ENCODE results near the gene OR8J1.
"Not testable (repeated sequence)": the region's sequence is repeated elsewhere in the genome, so short reads cannot be mapped to it uniquely, and the experiment has no call there.

OR8J1 gene

GRCh38 chr11:56401858-56402461, 47.9 kb downstream of the OR8J1 start:
- not testable (repeated sequence) for H3K27me3 ChIP-seq (replicated peaks; ENCODE audit: control insufficient read depth, insufficient read depth, low read length); H3K4me1 ChIP-seq (ENCODE audit: control insufficient read depth, insufficient read depth, low read length); DNase-seq (ENCODE audit: low read depth); H3K9ac ChIP-seq (ENCODE audit: low read length); H3K4me3 ChIP-seq (ENCODE audit: low read length); H3K36me3 ChIP-seq (ENCODE audit: control insufficient read depth, insufficient read depth, low read length, severe bottlenecking); H3K9me3 ChIP-seq (ENCODE audit: control insufficient read depth, low read length)

GRCh38 chr11:56404393-56404792, 50.3 kb downstream of the OR8J1 start:
- no peak for DNase-seq (ENCODE audit: low read depth)
- no peaks in the 10 kb centered on the region for H3K36me3 ChIP-seq (ENCODE audit: control insufficient read depth, insufficient read depth, low read length, severe bottlenecking)
- no peak overlapping the region for H3K9ac ChIP-seq (ENCODE audit: low read length)
- H3K4me3 ChIP-seq (ENCODE audit: low read length) = no peak overlapping the region
- no peaks in the 10 kb centered on the region for H3K27me3 ChIP-seq (replicated peaks; ENCODE audit: control insufficient read depth, insufficient read depth, low read length)
- no peaks in the 10 kb centered on the region for H3K4me1 ChIP-seq (ENCODE audit: control insufficient read depth, insufficient read depth, low read length)
- H3K9me3 ChIP-seq (ENCODE audit: control insufficient read depth, low read length) = no peaks in the 10 kb centered on the region

- no peaks in the 10 kb centered on the region for H3K36me3 ChIP-seq (ENCODE audit: control insufficient read depth, insufficient read depth, low read length, severe bottlenecking)
- no peaks in the 10 kb centered on the region for H3K27me3 ChIP-seq (replicated peaks; ENCODE audit: control insufficient read depth, insufficient read depth, low read length)
- H3K4me3 ChIP-seq (ENCODE audit: low read length) = no peak overlapping the region
- H3K4me1 ChIP-seq (ENCODE audit: control insufficient read depth, insufficient read depth, low read length) = no peaks in the 10 kb centered on the region
- no peak for DNase-seq (ENCODE audit: low read depth)
- no peaks in the 10 kb centered on the region for H3K9me3 ChIP-seq (ENCODE audit: control insufficient read depth, low read length)
- H3K9ac ChIP-seq (ENCODE audit: low read length) = no peak overlapping the region
These were observed 56.7 kb downstream of the OR8J1 start for GRCh38 chr11:56410801-56411200.
